Fibroblast of lung (primary cell): ENCODE data around the gene CDH15.

Source experiments
- CTCF ChIP-seq, 2 donors: IDR thresholded peaks in 1 of 2; conservative IDR thresholded peaks in 1 of 2; 1 replicate in 1 of 2; 2 replicates in 1 of 2; pipeline ENCODE4 v1.5.1; 2011 to 2012; ENCODE audit warnings: low read length in 2 of 2, control low read depth in 1 of 2, inconsistent platforms in 1 of 2, low read depth in 1 of 2, mild to moderate bottlenecking in 1 of 2
- EZH2 ChIP-seq: IDR thresholded peaks from 2 replicates; pipeline ENCODE4 v1.5.1; 2012; ENCODE audit warnings: low read length, control low read depth, mild to moderate bottlenecking; ENCODE audit errors: missing control alignments

- no peak for TF ChIP-seq CTCF (conservative IDR thresholded peaks at IDR 0.05 in 1 of 2, IDR thresholded peaks at IDR 0.05 in 1 of 2; ENCODE audit: low read depth in 1 of 2, low read length in 2 of 2)
- TF ChIP-seq EZH2 = no peak
Observed at GRCh38 chr16:89155184-89155679, 16.3 kb upstream of the CDH15 start.
